ENCODE measurements around the gene SLC1A1. TPM values are rescaled to one million over a fixed set of nuclear protein-coding genes. Genes with fewer than 3 reads are reported as not detected.
"Not testable (repeated sequence)": the region's sequence is repeated elsewhere in the genome, so short reads cannot be mapped to it uniquely, and the experiment has no call there.

The SLC1A1 gene
- total RNA-seq, 1 experiment from 2014 or later: 0.05 TPM

- no peaks in the 10 kb centered on the region for H3K36me3 ChIP-seq (ENCODE audit: control insufficient read depth, insufficient read depth, low read length)
- no peak overlapping the region for H3K4me3 ChIP-seq (ENCODE audit: low read depth in 2 of 2, low read length in 2 of 2)
- H3K27ac ChIP-seq (ENCODE audit: low read length): no peak overlapping the region
- TF ChIP-seq REST (IDR thresholded peaks at IDR 0.05; ENCODE audit: insufficient read depth in 1 of 2, low read depth in 2 of 2, low read length in 1 of 2): no peak
- TF ChIP-seq POLR2AphosphoS5 (IDR thresholded peaks at IDR 0.05; ENCODE audit: low read depth, low read length): no peak
- no TSS peak for BruUV-seq (replicated peaks)
- no peak for ATAC-seq
- POLR2A ChIA-PET: no interaction called here
- in situ Hi-C loops (cut with HindIII; ENCODE audit: low pct_unique_long_range_greater_than_20kb, low sequenced_read_pairs): no loop called here
- no peaks in the 10 kb centered on the region for H3K27me3 ChIP-seq (ENCODE audit: control insufficient read depth, insufficient read depth, low read length)
- intact Hi-C loops (cut with micrococcal nuclease; ENCODE audit: unreplicated experiment): no loop called here
- no peaks in the 10 kb centered on the region for H3K9me3 ChIP-seq (ENCODE audit: control insufficient read depth, insufficient read depth, low read depth, low read length)
- no peak for DNase-seq (ENCODE audit: low read depth, low spot score)
- CTCF ChIA-PET: no interaction called here
- H3K4me1 ChIP-seq (ENCODE audit: control insufficient read depth, insufficient read depth, low read length): no peaks in the 10 kb centered on the region
Measured at GRCh38 chr9:4541856-4542255, 51.6 kb downstream of the SLC1A1 start.

- H3K27me3 ChIP-seq (ENCODE audit: control insufficient read depth, insufficient read depth, low read length); H3K9me3 ChIP-seq (ENCODE audit: control insufficient read depth, insufficient read depth, low read depth, low read length); CTCF ChIA-PET; BruUV-seq (replicated peaks); POLR2A ChIA-PET; ATAC-seq; H3K27ac ChIP-seq (ENCODE audit: low read length); in situ Hi-C loops (cut with HindIII; ENCODE audit: low pct_unique_long_range_greater_than_20kb, low sequenced_read_pairs); DNase-seq (ENCODE audit: low read depth, low spot score); H3K4me3 ChIP-seq (ENCODE audit: low read depth in 2 of 2, low read length in 2 of 2); H3K36me3 ChIP-seq (ENCODE audit: control insufficient read depth, insufficient read depth, low read length); H3K4me1 ChIP-seq (ENCODE audit: control insufficient read depth, insufficient read depth, low read length): not testable (repeated sequence)
- intact Hi-C loops (cut with micrococcal nuclease; ENCODE audit: unreplicated experiment): loop anchor here (5.0 kb wide), 1 partner anchor 162 kb away; no protein-coding TSS in a partner anchor
Measured at GRCh38 chr9:4544714-4545113, 54.4 kb downstream of the SLC1A1 start.

GRCh38 chr9:4547016-4547415, 56.7 kb downstream of the SLC1A1 start:
- ChIA-PET POLR2A (no interaction called here), CTCF (no interaction called here)
- H3K27me3 ChIP-seq (ENCODE audit: control insufficient read depth, insufficient read depth, low read length): no peaks in the 10 kb centered on the region
- BruUV-seq (replicated peaks): no TSS peak
- ATAC-seq (no peak), DNase-seq (ENCODE audit: low read depth, low spot score) (no peak)
- intact Hi-C loops (cut with micrococcal nuclease; ENCODE audit: unreplicated experiment): loop anchor here (5.0 kb wide), 1 partner anchor 165 kb away; no protein-coding TSS in a partner anchor
- no peak for TF ChIP-seq CTCF (IDR thresholded peaks at IDR 0.05)
- TF ChIP-seq POLR2AphosphoS5 (IDR thresholded peaks at IDR 0.05; ENCODE audit: low read depth, low read length): no peak
- no peak for TF ChIP-seq SIN3A (IDR thresholded peaks at IDR 0.05; ENCODE audit: borderline replicate concordance, insufficient read depth, low read depth, low read length)
- no peak for TF ChIP-seq TCF7L2 (IDR thresholded peaks at IDR 0.05; ENCODE audit: low read depth, low read length)
- no peak for TF ChIP-seq REST (IDR thresholded peaks at IDR 0.05; ENCODE audit: insufficient read depth in 1 of 2, low read depth in 2 of 2, low read length in 1 of 2)
- H3K36me3 ChIP-seq (ENCODE audit: control insufficient read depth, insufficient read depth, low read length): no peaks in the 10 kb centered on the region
- no peaks in the 10 kb centered on the region for H3K9me3 ChIP-seq (ENCODE audit: control insufficient read depth, insufficient read depth, low read depth, low read length)
- H3K27ac ChIP-seq (ENCODE audit: low read length): no peak overlapping the region
- no peak overlapping the region for H3K4me3 ChIP-seq (ENCODE audit: low read depth in 2 of 2, low read length in 2 of 2)
- in situ Hi-C loops (cut with HindIII; ENCODE audit: low pct_unique_long_range_greater_than_20kb, low sequenced_read_pairs): no loop called here
- H3K4me1 ChIP-seq (ENCODE audit: control insufficient read depth, insufficient read depth, low read length): no peaks in the 10 kb centered on the region

Data from Panc1 (cell line).